ENCODE data around the gene HRH2.

Gene HRH2

DNA sequence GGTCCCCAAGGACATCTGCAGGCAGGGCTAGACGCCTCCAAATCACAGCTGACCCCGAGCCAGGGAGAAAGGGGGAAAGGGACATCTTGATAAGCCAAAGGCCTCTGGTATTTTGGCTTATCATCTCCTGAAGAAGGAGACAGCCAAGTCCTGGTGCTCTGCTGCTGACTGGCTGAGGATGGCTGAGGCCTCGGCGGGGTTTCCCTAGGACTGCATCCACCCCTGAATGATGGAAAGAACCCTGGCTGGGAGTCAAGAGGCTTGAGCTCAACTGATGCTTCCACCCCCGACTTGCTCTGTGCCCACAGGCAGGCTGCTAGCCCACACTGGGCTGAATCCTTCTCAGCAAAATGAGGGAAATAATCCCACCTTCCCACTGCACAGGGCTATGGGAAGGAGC is 30.9 kb upstream of the HRH2 start:
- H3K4me3 ChIP-seq (ENCODE audit: low read depth, low read length), result no peak overlapping the region
- no peak for DNase-seq (ENCODE audit: low read depth)
- TF ChIP-seq, protein P1, sequence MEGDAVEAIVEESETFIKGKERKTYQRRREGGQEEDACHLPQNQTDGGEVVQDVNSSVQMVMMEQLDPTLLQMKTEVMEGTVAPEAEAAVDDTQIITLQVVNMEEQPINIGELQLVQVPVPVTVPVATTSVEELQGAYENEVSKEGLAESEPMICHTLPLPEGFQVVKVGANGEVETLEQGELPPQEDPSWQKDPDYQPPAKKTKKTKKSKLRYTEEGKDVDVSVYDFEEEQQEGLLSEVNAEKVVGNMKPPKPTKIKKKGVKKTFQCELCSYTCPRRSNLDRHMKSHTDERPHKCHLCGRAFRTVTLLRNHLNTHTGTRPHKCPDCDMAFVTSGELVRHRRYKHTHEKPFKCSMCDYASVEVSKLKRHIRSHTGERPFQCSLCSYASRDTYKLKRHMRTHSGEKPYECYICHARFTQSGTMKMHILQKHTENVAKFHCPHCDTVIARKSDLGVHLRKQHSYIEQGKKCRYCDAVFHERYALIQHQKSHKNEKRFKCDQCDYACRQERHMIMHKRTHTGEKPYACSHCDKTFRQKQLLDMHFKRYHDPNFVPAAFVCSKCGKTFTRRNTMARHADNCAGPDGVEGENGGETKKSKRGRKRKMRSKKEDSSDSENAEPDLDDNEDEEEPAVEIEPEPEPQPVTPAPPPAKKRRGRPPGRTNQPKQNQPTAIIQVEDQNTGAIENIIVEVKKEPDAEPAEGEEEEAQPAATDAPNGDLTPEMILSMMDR (IDR thresholded peaks at IDR 0.05; ENCODE audit: control insufficient read depth, extremely low read depth, insufficient read depth), result no peak

DNA sequence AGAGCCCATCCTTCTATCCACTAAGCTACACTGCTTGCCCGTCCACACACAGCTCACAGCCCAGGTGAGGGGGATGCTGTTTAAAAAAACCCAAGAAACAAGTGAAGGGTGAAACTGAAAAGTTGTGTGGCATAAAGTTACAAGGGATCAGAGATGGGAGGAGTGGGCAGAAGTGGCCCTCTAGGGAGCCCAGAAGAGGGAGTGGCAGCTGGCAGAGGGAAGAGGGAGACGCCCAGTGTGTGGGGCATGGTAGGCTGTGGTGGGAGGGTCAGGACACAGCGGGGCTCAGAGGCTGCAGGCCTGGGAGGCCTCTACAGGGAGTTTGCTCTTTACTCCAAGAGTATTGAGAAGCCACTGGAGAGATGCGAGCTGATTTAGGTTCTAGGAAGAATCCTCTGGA is 30.1 kb upstream of the HRH2 start:
- TF ChIP-seq, protein P1 (IDR thresholded peaks at IDR 0.05; ENCODE audit: control insufficient read depth, extremely low read depth, insufficient read depth), result no peak
- no peak for DNase-seq (ENCODE audit: low read depth)
- no peak overlapping the region for H3K4me3 ChIP-seq (ENCODE audit: low read depth, low read length)

DNA sequence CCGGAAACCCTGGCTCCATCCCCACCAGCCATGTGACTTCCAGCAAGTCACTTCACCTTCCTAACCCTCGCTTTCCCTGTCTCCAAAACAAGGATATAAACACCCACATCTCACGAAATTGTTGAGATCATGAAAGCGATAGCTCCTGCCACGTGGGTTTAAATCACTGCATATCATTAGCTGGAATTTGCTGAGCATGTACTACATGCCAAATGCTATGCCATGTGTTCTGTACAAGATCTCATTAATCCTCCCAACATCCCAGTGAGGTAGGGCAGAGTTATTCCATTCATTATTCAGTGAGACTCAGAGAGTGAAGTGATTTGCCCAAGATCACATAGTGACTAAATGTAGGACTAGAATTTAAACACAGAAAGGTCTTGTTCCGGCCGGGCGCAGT is 29.2 kb upstream of the HRH2 start:
- H3K4me3 ChIP-seq (ENCODE audit: low read depth, low read length), result no peak overlapping the region
- TF ChIP-seq, protein P1 (IDR thresholded peaks at IDR 0.05; ENCODE audit: control insufficient read depth, extremely low read depth, insufficient read depth), result no peak
- DNase-seq (ENCODE audit: low read depth), result no peak

DNA sequence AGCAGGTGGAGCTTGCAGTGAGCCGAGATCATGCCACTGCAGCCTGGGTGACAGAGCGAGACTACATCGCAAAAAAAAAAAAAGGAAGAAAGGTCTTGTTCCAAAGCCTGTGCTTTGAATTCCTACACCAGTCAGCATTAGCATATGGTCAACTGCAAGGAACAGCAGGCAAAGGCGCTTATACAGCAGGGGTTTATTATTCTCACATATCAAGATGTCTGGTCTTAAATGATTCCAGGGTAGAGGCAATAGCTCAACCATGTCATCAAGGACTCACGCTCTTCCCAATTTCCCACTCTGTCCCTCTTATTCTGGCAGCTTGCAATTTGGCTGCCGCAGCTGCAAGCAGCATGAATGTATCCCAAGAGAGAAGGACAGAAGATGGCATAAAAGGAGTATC is 28.6 kb upstream of the HRH2 start:
- H3K4me3 ChIP-seq (ENCODE audit: low read depth, low read length), result no peak overlapping the region
- TF ChIP-seq, protein P1 (IDR thresholded peaks at IDR 0.05; ENCODE audit: control insufficient read depth, extremely low read depth, insufficient read depth), result no peak
- DNase-seq (ENCODE audit: low read depth), result no peak

DNA sequence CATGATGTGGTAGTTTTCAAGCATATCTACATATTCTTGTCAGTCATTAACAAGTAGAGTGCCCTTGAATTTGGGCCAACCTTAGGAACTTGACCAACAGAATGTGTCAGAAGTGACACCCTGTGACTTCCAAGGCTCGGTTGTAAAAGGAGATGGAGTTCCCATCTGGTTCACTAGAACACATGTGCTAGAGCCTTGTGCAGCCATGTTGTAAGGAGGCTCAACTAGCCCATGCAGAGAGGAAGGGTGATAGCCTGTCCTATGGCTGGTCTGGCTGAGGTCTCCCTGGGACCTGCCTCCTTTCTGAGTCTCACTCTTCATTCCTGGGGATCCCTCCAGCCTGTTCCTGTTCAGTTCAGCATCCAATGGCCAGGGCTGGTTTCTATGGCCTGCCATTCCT is 28.1 kb upstream of the HRH2 start:
- TF ChIP-seq, protein P1 (IDR thresholded peaks at IDR 0.05; ENCODE audit: control insufficient read depth, extremely low read depth, insufficient read depth), result no peak
- DNase-seq (ENCODE audit: low read depth), result no peak
- no peak overlapping the region for H3K4me3 ChIP-seq (ENCODE audit: low read depth, low read length)

DNA sequence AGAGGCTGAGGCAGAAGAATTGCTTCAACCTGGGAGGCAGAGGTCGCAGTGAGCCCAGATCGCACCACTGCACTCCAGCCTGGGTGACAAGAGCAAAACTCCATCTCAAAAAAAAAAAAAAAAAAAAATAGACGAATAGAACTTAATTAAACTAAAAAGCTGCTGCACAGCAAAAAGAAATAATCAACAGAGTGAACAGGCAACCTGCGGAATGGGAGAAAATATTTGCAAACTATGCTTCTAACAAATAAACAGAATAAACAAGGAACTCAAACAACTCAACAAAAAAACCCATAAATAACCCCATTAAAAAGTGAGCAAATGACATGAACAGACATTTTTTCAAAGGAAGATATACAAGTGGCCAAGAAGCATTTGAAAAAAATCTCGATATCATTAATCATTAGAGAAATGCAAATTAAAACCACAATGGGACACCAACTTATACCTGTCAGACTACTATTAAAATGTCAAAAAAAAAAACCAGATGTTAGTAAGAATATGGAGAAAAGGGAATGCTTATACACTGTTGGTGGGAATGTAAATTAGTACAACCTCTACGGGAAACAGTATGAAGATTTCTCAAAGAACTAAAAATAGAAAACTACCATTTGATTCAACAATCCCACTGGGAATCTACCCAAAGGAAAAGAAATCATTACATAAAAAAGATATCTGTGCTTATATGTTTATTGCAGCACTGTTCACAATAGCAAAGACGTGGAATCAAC is 21.9 kb upstream of the HRH2 start:
- TF ChIP-seq, protein P1 (IDR thresholded peaks at IDR 0.05; ENCODE audit: control insufficient read depth, extremely low read depth, insufficient read depth), result no peak
- DNase-seq (ENCODE audit: low read depth), result no peak
- H3K4me3 ChIP-seq (ENCODE audit: low read depth, low read length), result no peak overlapping the region

DNA sequence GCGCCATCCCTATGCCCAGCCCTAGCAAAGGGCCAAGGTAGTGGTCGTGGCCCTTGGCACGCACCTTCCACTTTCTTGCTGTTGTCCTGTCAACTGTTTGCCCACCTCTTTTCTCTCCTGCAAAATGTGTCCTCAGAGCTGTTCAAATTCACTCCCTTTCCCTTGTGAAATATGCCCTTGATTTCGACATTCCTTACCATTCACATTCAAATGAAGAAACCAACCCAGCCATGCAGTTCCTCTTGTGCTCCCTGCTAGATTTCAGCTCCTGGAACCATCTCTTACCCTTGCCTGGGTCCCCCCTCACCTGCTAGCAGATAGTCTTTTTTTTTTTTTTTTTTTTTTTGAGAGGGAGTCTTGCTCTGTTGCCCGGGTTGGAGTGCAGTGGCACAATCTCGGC is 19.6 kb upstream of the HRH2 start:
- no peak overlapping the region for H3K4me3 ChIP-seq (ENCODE audit: low read depth, low read length)
- TF ChIP-seq, protein P1 (IDR thresholded peaks at IDR 0.05; ENCODE audit: control insufficient read depth, extremely low read depth, insufficient read depth), result no peak
- DNase-seq (ENCODE audit: low read depth), result no peak

Measured in LNCaP clone FGC (cell line).